Measurements from ENCODE around the gene HOXB5. TPM values are rescaled to one million over a fixed set of nuclear protein-coding genes. Genes with fewer than 3 reads are reported as not detected.
A peak's percentile ranks its signal among the peaks of the same experiment; 100 is the strongest.

HOXB5 gene
- total RNA-seq, 1 experiment from 2014 or later, result not detected

DNA sequence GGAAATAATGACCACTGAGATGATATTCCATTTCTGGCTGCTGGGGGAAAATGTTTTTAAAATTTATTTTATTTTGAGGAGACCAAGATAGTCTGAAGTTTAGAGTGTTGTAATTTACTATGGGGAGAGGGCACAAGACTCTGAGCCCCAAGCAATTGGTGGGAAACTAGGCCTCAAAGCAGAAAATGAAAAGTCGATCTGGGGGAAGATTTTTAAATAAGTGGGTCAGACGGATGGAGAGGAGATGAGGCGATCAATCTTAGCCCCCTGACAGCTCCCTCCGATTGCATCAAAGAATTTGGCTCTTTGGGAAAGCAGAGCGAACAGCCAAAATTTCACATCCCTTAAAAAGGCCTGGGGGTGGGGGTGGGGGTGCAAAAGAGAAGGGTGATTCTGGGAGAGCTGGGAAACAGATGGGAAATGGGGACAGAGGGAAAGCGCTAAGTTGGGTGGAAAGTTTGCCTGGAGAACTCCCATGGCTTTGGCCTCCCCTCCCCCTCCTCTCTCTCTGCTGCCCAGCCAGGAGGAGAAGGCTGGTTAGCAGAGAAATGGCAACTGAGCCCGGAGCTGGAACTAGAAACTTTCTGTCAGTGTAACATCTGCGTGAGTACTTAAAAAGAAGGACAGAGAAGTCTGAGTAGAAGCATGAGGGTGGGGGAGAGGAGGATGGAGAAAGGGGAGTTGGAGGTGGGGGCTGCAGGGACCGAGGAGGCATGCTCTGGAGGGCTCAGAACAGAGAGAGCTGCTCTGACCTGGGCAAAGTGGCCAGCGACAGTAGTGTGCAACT, 47.2 kb downstream of the HOXB5 start:
- Histone ChIP-seq H3T11ph (ENCODE audit: low read length) (no peak overlapping the region), H3K79me2 (ENCODE audit: insufficient read depth, low read length) (no peaks in the 10 kb centered on the region), H3K4me2 (ENCODE audit: insufficient read depth, insufficient read length, low read length) (no peak overlapping the region), H2AFZ (ENCODE audit: low read length) (no peak overlapping the region), H2BK20ac (ENCODE audit: low read depth, low read length, poor library complexity, severe bottlenecking) (no peak overlapping the region), H2BK5ac (ENCODE audit: insufficient read length, low read length) (no peak overlapping the region), H3K4ac (ENCODE audit: low read depth, low read length) (no peak overlapping the region), H3K27me3 (ENCODE audit: insufficient read depth, low read length) (peaks cover 92% of the 10 kb centered on the region), H2AK5ac (ENCODE audit: insufficient read length, low read length) (no peak overlapping the region), H3K23me2 (ENCODE audit: insufficient read length, low read depth, low read length, poor library complexity, severe bottlenecking) (peaks cover 5% of the 10 kb centered on the region), H3K9me3 (ENCODE audit: control insufficient read depth, low read depth, low read length) (no peaks in the 10 kb centered on the region), H3K56ac (ENCODE audit: insufficient read length, low read depth, low read length) (no peak overlapping the region), H3K4me1 (ENCODE audit: insufficient read depth, low read length) (peaks cover 3% of the 10 kb centered on the region; the same call in 1 of the 2 replicates), H2BK15ac (ENCODE audit: low read depth, low read length) (no peak overlapping the region), H3K14ac (ENCODE audit: insufficient read depth, low read length) (no peak overlapping the region), H4K5ac (ENCODE audit: insufficient read length, low read depth, low read length) (no peak overlapping the region), H3K9ac (ENCODE audit: extremely low read depth, insufficient read length, low read length) (no peak overlapping the region), H4K91ac (ENCODE audit: insufficient read length, low read depth, low read length) (no peak overlapping the region), H4K20me1 (ENCODE audit: control insufficient read depth, insufficient read depth, insufficient read length) (no peaks in the 10 kb centered on the region), H3K27ac (ENCODE audit: insufficient read length, low read depth, low read length) (no peak overlapping the region), H4K8ac (replicated peaks; ENCODE audit: insufficient read length, low read depth, low read length) (no peak overlapping the region), H3K18ac (ENCODE audit: insufficient read length, low read depth, low read length) (no peak overlapping the region), H2BK120ac (ENCODE audit: low read depth, low read length, poor library complexity, severe bottlenecking) (no peak overlapping the region), H3K23ac (ENCODE audit: insufficient read length, low read depth, low read length) (no peak overlapping the region), H3K79me1 (ENCODE audit: insufficient read depth, low read depth, low read length, poor library complexity, severe bottlenecking) (no peaks in the 10 kb centered on the region), H2BK12ac (ENCODE audit: insufficient read length, low read depth, low read length) (no peak overlapping the region)
- H3K9me3 Mint-ChIP-seq, result peaks cover 1 to 21% of the 10 kb centered on the region in 2 experiments; a peak in 3 of 5 replicates
- peaks cover 39 to 71% of the 10 kb centered on the region in 2 experiments for H3K4me1 Mint-ChIP-seq
- TF ChIP-seq, protein P1, sequence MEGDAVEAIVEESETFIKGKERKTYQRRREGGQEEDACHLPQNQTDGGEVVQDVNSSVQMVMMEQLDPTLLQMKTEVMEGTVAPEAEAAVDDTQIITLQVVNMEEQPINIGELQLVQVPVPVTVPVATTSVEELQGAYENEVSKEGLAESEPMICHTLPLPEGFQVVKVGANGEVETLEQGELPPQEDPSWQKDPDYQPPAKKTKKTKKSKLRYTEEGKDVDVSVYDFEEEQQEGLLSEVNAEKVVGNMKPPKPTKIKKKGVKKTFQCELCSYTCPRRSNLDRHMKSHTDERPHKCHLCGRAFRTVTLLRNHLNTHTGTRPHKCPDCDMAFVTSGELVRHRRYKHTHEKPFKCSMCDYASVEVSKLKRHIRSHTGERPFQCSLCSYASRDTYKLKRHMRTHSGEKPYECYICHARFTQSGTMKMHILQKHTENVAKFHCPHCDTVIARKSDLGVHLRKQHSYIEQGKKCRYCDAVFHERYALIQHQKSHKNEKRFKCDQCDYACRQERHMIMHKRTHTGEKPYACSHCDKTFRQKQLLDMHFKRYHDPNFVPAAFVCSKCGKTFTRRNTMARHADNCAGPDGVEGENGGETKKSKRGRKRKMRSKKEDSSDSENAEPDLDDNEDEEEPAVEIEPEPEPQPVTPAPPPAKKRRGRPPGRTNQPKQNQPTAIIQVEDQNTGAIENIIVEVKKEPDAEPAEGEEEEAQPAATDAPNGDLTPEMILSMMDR (conservative IDR thresholded peaks at IDR 0.05), result no peak
- peak; percentile 78 for DNase-seq
- H3K4me3 Mint-ChIP-seq, result no peak overlapping the region; a peak in 1 of 5 replicates
- peaks cover 99% of the 10 kb centered on the region for H3K27me3 Mint-ChIP-seq (ENCODE audit: low read depth)
- H3K36me3 Mint-ChIP-seq (ENCODE audit: insufficient read depth in 1 of 3, low read depth in 3 of 3), result no peaks in the 10 kb centered on the region; a peak in 1 of 7 replicates
- no peak overlapping the region for H3K27ac Mint-ChIP-seq
- no CpG with 5 or more reads among the region's 10 CpGs for WGBS (ENCODE audit: extremely low coverage, insufficient read length, low lambda C conversion rate)
